D721Med (cell line): ENCODE data around the gene PSMB5.

ENCODE experiments used
- DNase-seq: peaks from one replicate; pipeline ENCODE4 v3.0.0; 2011; ENCODE audit warnings: low spot score; ENCODE audit not compliant: insufficient read length
- FAIRE-seq: peaks from 2 replicates; lab custom pipeline; 2011; peaks lifted over from hg19 to GRCh38; lab: Jason Lieb, UNC
- TF ChIP-seq, protein P1 (sequence below): IDR thresholded peaks from 2 replicates; pipeline ENCODE4 v1.5.1; 2012; ENCODE audit warnings: mild to moderate bottlenecking, control low read depth; ENCODE audit not compliant: insufficient read depth; ENCODE audit errors: missing control alignments

The PSMB5 gene

DNA sequence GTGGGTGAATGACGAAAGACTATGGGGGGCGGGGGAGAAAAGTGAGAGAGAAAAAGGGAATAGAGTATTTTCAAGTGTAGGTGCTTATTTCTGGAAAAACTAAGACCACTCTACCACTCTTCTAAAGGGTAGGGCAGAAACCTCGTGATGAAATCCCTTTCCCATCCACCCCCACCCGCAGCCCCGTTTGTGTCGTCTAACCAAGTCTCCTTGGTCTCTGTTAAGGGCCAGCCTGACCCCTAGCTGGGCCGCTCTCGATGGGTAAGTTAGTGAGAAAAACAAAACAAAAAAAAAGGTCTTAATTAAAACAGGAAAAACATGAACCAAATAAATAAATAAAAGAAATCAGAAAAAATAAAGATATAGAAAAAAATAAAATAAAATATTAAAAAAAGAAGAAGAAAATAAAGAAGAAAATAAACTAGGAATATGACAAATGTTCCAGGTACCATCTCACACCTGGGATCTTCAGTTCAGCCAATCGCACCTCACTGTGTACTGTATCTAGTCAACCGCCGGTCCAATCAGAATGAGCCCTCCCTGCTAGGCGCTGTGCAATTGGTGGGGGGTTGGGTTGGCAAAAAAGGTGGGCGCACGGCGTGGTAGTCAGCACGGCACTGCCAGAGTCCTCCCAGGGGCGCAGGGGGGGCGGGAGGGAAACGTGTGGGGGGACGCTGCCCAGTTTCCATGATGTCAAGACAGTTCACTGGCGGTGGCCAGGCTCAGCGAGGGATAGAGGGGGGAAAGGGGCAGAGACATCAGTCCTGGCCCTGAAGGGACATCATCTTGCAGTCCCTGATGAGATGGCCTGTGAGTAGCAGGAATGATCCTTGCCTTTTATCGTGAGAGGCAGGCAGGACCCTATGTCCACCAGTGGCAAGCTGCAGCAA is 32.4 kb upstream of the PSMB5 start:
- FAIRE-seq (no peak), DNase-seq (no peak)
- TF ChIP-seq, protein P1, sequence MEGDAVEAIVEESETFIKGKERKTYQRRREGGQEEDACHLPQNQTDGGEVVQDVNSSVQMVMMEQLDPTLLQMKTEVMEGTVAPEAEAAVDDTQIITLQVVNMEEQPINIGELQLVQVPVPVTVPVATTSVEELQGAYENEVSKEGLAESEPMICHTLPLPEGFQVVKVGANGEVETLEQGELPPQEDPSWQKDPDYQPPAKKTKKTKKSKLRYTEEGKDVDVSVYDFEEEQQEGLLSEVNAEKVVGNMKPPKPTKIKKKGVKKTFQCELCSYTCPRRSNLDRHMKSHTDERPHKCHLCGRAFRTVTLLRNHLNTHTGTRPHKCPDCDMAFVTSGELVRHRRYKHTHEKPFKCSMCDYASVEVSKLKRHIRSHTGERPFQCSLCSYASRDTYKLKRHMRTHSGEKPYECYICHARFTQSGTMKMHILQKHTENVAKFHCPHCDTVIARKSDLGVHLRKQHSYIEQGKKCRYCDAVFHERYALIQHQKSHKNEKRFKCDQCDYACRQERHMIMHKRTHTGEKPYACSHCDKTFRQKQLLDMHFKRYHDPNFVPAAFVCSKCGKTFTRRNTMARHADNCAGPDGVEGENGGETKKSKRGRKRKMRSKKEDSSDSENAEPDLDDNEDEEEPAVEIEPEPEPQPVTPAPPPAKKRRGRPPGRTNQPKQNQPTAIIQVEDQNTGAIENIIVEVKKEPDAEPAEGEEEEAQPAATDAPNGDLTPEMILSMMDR: no peak

DNA sequence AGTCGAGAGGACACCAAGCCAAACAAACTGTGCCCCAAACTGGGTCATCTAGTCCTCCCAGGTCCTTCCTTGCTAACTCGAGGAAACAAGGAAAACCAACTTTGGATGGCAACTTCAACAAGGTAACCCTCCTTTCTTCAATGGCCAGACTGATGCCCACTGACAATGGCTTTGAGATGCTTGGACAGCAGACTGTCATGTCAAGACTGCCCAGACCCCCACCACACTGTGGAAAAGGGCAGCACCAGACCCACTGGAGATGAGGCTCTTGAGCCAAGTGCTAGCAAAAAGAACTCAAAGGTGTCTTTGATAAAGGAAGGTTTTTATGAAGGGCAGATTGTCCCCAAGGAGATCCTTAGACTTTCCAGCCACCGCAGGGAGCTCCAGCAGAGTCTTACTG is 31.7 kb upstream of the PSMB5 start:
- DNase-seq: no peak
- FAIRE-seq: no peak
- TF ChIP-seq, protein P1: no peak

DNA sequence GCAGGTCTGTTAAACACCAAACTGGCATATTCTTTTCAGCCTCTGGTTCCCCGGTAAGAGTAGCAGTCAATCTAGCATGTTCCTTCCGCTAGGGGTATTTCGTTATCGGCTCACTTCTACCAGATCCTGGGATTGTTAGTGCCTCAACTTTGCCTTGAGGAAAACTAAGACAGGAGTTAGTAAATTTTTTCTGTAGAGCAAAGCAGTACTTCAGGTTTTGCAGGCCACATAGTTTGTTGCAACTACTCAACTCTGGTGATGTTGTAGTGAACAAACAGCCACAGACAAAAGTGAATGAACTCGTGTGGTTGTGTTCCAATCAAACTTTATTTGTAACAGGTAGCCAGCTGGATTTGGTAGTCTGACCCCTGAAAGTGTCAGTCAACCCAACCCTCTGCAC is 28.9 kb upstream of the PSMB5 start:
- TF ChIP-seq, protein P1: no peak
- FAIRE-seq: no peak

DNA sequence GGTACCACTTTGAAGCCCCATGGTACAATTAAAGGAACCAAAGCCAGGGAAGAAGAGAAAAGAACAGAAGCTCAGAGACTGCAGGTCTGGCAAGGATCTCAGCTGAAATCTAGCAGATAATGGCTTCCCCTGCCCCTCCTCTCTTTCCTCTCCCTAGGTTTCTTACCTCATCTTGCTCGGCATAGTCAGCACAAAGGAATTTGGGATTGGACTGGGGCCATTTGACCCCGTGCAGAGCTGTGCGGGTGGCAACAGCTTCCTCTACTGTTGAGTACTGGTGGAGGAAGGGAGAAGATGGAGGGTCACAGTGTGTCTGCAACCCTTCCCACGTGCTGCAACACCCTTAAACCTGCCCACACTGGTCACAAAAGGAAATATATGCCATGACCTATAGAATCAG is 27.3 kb upstream of the PSMB5 start:
- TF ChIP-seq, protein P1: no peak
- FAIRE-seq (no peak), DNase-seq (no peak)

More for the DNA sequence above, 28.9 kb upstream of the PSMB5 start:
- DNase-seq: no peak

DNA sequence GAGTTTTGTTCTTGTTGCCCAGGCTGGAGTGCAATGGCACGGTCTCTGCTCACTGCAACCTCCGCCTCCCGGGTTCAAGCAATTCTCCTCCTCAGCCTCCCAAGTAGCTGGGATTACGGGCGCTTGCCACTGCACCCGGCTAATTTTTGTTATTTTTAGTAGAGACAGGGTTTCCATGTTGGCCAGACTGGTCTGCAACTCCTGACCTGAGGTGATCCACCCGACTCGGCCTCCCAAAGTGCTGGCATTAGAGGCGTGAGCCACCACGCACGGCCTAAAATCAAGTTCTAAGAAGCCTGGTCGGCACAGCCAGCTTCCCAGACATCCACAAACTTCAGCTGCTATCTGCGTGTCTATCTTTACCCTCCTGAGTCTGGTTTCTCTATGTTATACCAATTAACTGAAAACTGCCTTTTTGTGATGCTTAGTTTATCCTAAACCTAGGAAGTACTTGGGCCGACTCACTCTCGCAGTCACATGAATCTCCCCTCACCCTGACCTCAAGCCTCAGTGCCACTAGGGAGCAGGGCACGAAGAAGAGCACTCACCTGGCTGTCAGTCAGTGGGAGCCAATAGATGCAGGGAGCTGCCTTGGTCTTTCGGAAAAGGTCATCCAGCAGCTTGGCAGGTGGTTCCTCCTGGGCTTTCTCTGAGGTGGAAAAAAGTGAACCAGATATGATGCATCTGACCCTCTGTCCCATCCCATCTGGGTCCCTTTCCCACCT is 26.0 kb upstream of the PSMB5 start:
- DNase-seq (no peak), FAIRE-seq (no peak)
- TF ChIP-seq, protein P1: no peak

DNA sequence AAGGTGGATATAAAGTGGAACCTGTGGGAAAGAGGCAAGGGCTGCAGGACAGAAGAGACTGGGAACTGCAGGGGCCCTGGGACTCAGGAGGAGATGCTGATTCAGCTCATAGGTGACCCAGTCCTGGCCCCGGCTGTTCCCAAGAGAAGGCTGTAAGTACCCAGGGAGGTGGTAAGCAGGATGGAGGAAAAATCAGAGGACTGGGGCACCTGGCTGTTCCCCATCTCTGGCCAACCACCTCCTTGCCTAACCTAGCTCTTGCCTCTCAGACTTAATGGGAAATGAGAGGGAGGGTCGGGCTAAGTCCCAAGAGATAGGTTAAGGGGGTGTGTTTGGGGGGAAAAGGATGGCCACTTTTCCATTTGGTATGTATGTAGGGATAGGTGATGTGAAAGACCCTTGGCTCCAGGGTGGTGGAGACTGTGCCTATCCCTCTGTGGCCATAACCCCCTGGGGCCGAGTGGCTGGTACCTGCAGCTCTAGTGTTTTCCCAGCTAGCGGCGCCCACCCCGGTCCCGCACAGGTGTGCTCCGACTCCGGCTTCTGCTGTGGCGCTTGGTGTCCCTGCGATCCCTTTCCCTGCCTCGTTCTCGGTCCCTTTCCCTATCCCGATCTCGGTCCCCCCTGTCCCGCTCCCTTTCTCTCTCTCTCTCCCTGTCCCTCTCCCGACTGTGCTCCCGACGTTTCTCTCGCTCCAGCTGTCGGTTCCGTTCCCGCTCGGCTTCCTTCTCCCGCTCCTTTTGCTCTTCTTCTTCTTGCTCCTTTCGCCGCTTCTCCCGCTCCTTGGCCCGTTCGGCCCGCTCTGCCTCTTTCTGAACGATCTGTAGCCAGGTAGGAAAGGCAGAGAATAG is 24.2 kb upstream of the PSMB5 start:
- DNase-seq (no peak), FAIRE-seq (no peak)
- TF ChIP-seq, protein P1: no peak
